ENCODE data around the gene SULF2.

DNA sequence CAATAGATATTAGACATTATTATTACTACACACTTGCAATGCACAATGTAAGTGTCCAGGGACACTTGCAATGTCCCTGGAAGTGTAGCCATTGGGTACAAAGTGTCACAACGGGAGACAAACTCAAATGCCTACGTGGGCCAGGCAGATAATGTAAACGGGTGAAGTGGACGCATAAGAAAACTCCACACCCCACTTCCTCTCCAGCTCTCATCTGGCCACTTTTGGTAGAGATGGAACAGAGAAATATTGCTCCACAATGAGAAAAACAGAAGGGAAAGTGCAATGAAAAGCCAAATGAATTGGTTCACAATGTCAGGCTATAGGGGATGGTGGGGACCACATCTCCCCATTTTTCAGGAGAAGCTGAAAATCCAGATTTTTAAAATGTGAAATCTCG is 9.4 kb downstream of the SULF2 start:
- TF ChIP-seq, protein P1, sequence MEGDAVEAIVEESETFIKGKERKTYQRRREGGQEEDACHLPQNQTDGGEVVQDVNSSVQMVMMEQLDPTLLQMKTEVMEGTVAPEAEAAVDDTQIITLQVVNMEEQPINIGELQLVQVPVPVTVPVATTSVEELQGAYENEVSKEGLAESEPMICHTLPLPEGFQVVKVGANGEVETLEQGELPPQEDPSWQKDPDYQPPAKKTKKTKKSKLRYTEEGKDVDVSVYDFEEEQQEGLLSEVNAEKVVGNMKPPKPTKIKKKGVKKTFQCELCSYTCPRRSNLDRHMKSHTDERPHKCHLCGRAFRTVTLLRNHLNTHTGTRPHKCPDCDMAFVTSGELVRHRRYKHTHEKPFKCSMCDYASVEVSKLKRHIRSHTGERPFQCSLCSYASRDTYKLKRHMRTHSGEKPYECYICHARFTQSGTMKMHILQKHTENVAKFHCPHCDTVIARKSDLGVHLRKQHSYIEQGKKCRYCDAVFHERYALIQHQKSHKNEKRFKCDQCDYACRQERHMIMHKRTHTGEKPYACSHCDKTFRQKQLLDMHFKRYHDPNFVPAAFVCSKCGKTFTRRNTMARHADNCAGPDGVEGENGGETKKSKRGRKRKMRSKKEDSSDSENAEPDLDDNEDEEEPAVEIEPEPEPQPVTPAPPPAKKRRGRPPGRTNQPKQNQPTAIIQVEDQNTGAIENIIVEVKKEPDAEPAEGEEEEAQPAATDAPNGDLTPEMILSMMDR (conservative IDR thresholded peaks at IDR 0.05 in 1 of 2, IDR thresholded peaks at IDR 0.05 in 1 of 2; ENCODE audit: extremely low read depth in 1 of 2, insufficient read depth in 1 of 2, low read depth in 1 of 2, low read length in 2 of 2), result no peak
- no peak for TF ChIP-seq EZH2 (IDR thresholded peaks at IDR 0.05; ENCODE audit: borderline replicate concordance, low read length)
